ENCODE measurements around the gene ZNF414.

Gene ZNF414

DNA sequence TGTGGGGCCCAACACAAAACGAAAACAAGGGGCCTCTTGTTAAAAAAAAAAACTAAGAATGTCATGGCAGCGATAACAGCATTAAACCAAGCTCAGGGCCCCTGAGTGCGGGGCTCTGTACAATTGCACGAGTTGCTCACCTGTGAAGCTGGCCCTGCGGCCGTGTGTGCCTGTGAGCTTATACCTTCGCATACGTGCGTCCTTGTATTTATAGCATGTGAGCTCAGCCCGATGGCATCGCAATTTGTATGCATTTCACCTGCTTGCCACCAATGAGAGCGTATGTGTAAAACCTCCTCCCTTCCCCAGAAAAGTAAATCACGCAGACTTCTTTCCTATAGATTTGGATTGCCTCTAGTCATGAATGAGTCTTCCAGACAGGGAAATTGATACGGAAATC lies 52.1 kb downstream of the ZNF414 start:
- Histone ChIP-seq H3K36me3 (ENCODE audit: control insufficient read depth in 2 of 2, insufficient read depth in 1 of 2, low read length in 2 of 2) (peaks cover 44 to 81% of the 10 kb centered on the region in 2 experiments), H3K4me1 (ENCODE audit: control insufficient read depth, insufficient read depth, low read length) (peaks cover 39% of the 10 kb centered on the region), H3K27ac (ENCODE audit: extremely low read depth, low read depth, low read length) (no peak overlapping the region), H3K4me3 (ENCODE audit: low read depth, low read length) (no peak overlapping the region), H3K9me3 (ENCODE audit: control insufficient read depth, insufficient read depth, low read depth, low read length) (no peaks in the 10 kb centered on the region)
- TF ChIP-seq ZNF394 (tag by site-specific recombination; IDR thresholded peaks at IDR 0.05; ENCODE audit: borderline replicate concordance) = no peak
- TF ChIP-seq, protein P1, sequence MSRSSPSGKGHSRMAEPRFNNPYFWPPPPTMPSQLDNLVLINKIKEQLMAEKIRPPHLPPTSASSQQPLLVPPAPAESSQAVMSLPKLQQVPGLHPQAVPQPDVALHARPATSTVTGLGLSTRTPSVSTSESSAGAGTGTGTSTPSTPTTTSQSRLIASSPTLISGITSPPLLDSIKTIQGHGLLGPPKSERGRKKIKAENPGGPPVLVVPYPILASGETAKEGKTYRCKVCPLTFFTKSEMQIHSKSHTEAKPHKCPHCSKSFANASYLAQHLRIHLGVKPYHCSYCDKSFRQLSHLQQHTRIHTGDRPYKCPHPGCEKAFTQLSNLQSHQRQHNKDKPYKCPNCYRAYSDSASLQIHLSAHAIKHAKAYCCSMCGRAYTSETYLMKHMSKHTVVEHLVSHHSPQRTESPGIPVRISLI (tag by site-specific recombination; IDR thresholded peaks at IDR 0.05) = no peak
- ChIA-PET CTCF (interaction anchor here (0.6 to 1.3 kb wide), 2 partner anchors 44 to 109 kb away, joined by 3 to 5 read pairs; no protein-coding TSS in a partner anchor), POLR2A (interaction anchor here (1.4 to 1.8 kb wide), 2 partner anchors 9 to 52 kb away, joined by 3 to 8 read pairs; partner anchors contain the start of gene ZNF414)

DNA sequence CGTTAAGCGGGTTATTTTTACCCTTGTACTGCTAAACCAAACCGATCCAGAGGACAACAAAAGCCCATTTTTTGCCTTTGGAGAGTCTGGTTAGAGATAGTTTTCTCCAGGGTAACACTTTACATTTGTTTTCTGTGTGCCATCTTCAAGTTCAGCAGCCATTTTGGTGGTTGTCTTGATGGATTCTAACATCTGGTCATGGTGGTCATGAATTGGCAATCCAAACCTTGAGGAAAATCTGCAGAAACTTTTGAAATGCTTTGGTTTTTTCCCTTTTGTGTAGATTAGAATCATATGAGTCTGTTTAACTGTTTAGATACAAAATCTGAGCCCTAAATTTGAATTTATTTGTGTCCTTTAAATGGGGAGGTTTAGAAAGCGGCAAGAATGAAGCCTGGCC lies 52.6 kb downstream of the ZNF414 start:
- H3K4me3 ChIP-seq (ENCODE audit: low read depth, low read length) = no peak overlapping the region
- H3K9me3 ChIP-seq (ENCODE audit: control insufficient read depth, insufficient read depth, low read depth, low read length) = no peaks in the 10 kb centered on the region
- peaks cover 39 to 81% of the 10 kb centered on the region in 2 experiments for H3K36me3 ChIP-seq (ENCODE audit: control insufficient read depth in 2 of 2, insufficient read depth in 1 of 2, low read length in 2 of 2)
- TF ChIP-seq OSR2 (tag by site-specific recombination; IDR thresholded peaks at IDR 0.05) (no peak), ZNF155 (tag by site-specific recombination; IDR thresholded peaks at IDR 0.05) (no peak), ZNF621 (tag by site-specific recombination; IDR thresholded peaks at IDR 0.05) (no peak), KLF7 (tag by site-specific recombination; IDR thresholded peaks at IDR 0.05; ENCODE audit: borderline replicate concordance) (no peak), BCL11B (tag by site-specific recombination; IDR thresholded peaks at IDR 0.05; ENCODE audit: low read depth) (no peak), ZNF629 (tag by site-specific recombination; IDR thresholded peaks at IDR 0.05) (no peak), ZNF561 (tag by site-specific recombination; IDR thresholded peaks at IDR 0.05; ENCODE audit: borderline replicate concordance) (no peak)
- TF ChIP-seq, protein P2, sequence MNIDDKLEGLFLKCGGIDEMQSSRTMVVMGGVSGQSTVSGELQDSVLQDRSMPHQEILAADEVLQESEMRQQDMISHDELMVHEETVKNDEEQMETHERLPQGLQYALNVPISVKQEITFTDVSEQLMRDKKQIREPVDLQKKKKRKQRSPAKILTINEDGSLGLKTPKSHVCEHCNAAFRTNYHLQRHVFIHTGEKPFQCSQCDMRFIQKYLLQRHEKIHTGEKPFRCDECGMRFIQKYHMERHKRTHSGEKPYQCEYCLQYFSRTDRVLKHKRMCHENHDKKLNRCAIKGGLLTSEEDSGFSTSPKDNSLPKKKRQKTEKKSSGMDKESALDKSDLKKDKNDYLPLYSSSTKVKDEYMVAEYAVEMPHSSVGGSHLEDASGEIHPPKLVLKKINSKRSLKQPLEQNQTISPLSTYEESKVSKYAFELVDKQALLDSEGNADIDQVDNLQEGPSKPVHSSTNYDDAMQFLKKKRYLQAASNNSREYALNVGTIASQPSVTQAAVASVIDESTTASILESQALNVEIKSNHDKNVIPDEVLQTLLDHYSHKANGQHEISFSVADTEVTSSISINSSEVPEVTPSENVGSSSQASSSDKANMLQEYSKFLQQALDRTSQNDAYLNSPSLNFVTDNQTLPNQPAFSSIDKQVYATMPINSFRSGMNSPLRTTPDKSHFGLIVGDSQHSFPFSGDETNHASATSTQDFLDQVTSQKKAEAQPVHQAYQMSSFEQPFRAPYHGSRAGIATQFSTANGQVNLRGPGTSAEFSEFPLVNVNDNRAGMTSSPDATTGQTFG (tag by site-specific recombination; IDR thresholded peaks at IDR 0.05; ENCODE audit: borderline replicate concordance) = no peak
- TF ChIP-seq, protein P3, sequence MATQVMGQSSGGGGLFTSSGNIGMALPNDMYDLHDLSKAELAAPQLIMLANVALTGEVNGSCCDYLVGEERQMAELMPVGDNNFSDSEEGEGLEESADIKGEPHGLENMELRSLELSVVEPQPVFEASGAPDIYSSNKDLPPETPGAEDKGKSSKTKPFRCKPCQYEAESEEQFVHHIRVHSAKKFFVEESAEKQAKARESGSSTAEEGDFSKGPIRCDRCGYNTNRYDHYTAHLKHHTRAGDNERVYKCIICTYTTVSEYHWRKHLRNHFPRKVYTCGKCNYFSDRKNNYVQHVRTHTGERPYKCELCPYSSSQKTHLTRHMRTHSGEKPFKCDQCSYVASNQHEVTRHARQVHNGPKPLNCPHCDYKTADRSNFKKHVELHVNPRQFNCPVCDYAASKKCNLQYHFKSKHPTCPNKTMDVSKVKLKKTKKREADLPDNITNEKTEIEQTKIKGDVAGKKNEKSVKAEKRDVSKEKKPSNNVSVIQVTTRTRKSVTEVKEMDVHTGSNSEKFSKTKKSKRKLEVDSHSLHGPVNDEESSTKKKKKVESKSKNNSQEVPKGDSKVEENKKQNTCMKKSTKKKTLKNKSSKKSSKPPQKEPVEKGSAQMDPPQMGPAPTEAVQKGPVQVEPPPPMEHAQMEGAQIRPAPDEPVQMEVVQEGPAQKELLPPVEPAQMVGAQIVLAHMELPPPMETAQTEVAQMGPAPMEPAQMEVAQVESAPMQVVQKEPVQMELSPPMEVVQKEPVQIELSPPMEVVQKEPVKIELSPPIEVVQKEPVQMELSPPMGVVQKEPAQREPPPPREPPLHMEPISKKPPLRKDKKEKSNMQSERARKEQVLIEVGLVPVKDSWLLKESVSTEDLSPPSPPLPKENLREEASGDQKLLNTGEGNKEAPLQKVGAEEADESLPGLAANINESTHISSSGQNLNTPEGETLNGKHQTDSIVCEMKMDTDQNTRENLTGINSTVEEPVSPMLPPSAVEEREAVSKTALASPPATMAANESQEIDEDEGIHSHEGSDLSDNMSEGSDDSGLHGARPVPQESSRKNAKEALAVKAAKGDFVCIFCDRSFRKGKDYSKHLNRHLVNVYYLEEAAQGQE (tag by site-specific recombination; IDR thresholded peaks at IDR 0.05) = no peak
- TF ChIP-seq, protein P4, sequence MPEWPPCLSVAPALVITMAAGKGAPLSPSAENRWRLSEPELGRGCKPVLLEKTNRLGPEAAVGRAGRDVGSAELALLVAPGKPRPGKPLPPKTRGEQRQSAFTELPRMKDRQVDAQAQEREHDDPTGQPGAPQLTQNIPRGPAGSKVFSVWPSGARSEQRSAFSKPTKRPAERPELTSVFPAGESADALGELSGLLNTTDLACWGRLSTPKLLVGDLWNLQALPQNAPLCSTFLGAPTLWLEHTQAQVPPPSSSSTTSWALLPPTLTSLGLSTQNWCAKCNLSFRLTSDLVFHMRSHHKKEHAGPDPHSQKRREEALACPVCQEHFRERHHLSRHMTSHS (tag by site-specific recombination; IDR thresholded peaks at IDR 0.05) = no peak
- POLR2A ChIA-PET = interaction anchor here (1.8 kb wide), 1 partner anchor 9 kb away, joined by 8 read pairs; no protein-coding TSS in a partner anchor
- peaks cover 44% of the 10 kb centered on the region for H3K4me1 ChIP-seq (ENCODE audit: control insufficient read depth, insufficient read depth, low read length)
- no peak overlapping the region for H3K27ac ChIP-seq (ENCODE audit: extremely low read depth, low read depth, low read length)
- CTCF ChIA-PET = no interaction called here
